Astrocyte of the hippocampus (primary cell): ENCODE measurements around the gene DGKD.
"Not testable (repeated sequence)": the region's sequence is repeated elsewhere in the genome, so short reads cannot be mapped to it uniquely, and the experiment has no call there.

Experiments
- DNase-seq: peaks from one replicate; pipeline ENCODE4 v3.0.0; 2011; ENCODE audit warnings: low read depth, low spot score

The DGKD gene

GRCh38 chr2:233361297-233361696, 7.0 kb downstream of the DGKD start:
- DNase-seq, result no peak

GRCh38 chr2:233362742-233363141, 8.4 kb downstream of the DGKD start:
- no peak for DNase-seq

DNA sequence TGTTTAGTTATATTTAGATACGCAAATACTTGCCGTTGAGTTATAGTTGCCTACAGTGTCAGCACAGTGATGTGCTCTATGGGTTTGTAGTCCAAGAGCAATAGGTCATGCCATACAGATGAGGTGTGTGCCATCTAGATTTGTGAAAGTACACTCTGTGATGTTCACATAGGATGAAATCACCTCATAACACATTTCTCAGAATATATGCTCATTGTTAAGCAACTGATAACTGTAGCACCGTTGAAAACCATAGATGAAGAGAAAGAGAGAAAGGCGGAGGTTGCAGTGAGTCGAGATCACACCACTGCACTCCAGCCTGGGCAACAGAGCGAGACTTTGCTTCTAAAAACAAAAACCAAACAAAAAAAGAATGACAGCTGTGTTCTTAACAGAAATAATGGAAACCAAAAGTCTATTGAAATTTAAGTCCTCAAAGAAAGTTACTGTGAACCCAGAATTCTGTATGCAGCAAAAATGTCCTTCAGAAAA, 9.5 kb downstream of the DGKD start:
- DNase-seq, result no peak

DNA sequence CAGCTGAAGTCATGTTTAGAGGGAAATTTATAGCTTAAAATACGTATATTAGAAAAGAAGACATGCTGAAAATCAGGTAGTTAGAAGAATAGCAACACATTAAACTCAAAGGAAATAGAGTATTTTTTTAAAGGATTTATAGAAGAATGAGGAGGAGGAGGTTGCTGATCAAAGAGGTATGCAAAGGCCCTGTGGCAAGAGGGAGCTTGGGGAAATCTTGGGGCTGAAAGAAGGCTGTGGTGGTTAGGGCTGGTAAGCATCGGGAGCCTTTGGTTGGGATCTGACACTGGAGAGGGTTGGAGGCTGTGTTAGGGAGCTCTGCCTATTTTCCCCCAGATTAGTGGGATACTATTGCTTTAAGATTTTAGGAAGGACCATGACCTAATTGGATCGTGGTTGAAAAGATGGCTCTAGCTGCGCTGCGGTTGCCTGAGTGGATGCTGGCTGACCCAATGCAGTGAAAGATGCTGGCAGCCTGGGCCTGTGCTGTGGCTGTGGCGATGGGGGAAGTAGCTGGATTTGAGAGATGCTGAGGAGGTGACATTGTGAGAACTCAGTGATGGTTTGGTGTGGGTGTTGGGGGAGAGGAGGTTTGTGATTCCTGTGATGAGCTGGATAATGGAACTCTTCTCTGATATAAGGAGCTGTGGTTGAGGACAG, 11.7 kb downstream of the DGKD start:
- DNase-seq, result no peak

GRCh38 chr2:233367586-233367985, 13.3 kb downstream of the DGKD start:
- DNase-seq, result no peak

DNA sequence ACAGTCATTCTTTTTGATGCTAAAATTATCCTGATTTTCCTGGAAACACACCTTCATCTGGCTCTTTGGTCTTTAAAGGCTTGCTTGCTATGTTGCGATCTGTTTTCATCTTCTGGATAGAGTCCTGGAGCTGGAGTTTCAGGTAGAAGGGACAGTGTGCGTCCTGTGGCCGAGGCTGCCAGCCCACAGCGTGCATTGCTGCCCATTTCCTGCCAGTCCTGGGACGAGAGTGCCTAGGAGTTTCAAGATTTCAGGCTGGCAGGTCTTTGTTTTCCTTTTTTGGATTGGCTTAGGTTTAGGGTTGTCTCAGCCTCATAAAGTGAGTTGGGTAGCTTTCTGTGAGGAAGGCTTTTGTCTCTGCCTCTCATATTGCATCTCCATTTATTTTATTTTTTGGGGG, 14.5 kb downstream of the DGKD start:
- DNase-seq, result no peak

DNA sequence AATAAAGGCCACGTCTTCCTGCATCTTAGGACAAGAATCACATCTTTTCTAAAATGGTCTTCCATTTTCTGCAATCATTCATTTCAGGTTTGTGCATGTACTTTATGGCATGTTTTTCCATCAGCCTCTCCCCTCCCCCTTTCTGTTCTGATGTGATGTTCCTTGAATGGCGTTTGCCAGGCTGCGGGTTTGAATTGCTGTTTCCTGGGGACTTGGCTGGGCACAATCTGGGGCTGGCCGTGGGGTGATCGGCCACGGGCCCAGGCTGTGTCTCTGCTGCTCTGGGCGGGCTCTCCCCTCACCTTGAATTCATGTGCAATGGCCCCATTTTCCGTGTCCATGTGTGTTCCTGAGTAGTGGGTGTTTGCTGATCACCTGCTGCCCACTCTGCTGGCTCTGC, 15.2 kb downstream of the DGKD start:
- DNase-seq, result no peak

GRCh38 chr2:233369897-233370685, 15.8 kb downstream of the DGKD start:
- DNase-seq, result no peak

GRCh38 chr2:233371641-233372040, 17.3 kb downstream of the DGKD start:
- DNase-seq, result no peak

- no peak for DNase-seq
These were observed 18.6 kb downstream of the DGKD start for GRCh38 chr2:233372855-233373254.

DNA sequence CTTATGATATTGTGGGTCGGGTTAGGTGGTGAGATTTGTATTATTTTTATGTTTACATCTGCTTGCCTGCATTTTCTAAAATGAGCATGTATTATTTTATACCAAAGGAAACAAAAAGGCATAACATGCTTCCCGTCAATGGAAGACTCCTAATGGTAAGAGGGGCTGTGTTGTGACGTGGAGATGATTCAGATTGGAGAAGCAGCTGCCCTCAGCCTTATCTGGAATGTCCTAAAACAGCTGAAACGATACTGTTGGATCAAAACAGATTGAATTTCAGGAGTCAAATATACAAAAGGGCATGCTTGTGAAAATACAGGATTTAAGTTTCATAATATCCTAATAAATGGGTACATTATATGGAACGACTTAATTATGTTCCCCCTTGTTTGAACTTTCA, 19.0 kb downstream of the DGKD start:
- DNase-seq, result no peak

- DNase-seq, result not testable (repeated sequence)
These were observed 20.5 kb downstream of the DGKD start for GRCh38 chr2:233374776-233375175.

DNA sequence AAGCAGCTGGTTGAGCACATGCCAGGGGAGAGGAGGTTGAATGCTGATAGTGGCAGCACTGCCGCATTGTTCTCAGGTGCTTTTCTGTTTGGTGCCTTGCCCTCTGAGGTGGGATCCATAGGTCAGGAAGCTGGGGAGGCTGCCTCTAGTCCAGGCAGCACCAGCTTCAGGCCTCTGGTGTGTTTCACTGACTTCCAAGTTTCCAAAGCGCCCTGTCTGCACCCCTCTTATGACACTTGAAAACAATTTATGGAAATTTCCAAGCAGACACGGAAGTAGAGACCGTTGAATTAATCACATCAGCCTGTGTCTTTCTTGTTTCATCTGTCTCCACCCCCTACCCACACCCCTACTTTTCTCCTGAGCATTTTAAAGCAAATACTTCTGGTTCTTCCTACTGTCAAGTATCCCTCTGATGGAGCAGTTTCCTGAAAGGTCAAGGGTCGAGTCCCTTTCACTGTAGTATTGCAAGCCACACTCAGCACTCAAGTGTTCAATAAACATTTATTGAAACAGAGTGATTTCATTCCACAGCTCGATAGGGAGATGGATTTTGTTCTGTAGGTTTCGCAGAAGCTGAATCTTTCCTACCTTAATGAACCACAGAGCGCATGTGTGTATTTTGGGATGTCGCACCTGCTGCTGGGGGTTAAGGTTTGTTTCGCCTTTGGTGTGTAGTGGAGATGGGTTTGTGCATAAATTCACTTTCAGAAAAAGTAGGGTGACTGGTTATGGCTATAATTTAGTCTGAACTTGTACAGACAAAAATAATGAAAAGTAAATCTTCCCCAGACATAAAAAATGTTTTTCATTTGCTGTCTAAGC, 21.4 kb downstream of the DGKD start:
- DNase-seq, result no peak

DNA sequence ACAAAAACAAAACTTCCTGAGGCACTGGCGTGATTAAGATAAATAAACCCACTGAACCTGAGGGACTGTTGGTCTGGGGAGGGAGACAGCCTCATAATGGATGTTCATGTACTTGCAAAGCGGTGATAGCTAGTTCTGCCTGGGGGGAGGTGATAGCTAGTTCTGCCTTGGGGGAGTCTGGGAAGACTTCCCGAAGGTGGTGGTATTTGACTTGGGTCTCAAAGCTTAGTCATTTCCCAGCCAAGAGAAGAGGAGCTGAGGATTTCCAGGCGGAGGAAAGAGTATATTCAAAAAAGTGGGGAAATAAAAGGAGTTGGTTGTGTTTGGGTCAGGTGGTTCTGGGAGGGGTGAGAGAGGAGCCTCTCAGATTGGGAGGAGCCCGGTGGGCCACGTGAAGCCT, 24.7 kb downstream of the DGKD start:
- no peak for DNase-seq

DNA sequence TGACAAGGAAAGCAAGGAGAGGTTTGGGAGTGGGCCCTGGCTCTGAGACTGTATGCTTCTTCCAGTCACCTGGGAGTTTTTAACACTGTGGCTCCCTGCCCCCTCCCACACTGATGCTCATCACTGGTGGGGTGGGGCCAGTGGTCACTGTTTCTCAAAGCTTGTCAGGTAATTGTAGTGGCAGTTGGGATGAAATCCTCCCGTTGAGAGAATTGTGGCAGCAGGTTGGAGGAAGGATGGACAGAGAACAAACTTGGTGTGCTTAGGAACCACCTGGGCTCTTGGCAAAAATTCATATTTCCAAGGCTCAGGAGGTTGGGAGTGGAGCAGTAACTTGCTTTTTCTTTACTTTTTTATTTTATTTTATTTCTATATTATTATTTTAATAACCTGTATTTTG, 25.1 kb downstream of the DGKD start:
- no peak for DNase-seq

- peak; percentile 38 for DNase-seq
These were observed 26.0 kb downstream of the DGKD start for GRCh38 chr2:233380132-233380895.

- DNase-seq, result no peak
These were observed 26.8 kb downstream of the DGKD start for GRCh38 chr2:233380995-233381637.

DNA sequence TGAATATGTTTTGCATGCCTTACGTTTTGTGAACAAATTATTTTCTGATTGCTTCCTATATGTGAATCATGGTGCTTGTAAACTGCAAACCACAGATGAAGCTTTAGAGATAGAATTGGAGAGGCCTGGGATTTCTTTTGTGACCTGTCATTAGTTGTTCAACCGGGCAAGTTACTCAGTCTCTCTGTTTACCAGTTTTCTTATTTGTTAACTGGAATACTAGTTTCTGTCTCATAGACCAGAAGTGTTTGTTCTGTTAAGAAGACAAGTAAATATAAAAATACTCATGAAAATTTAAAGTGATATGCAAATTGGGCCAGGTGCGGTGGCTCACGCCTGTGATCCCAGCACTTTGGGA, 27.3 kb downstream of the DGKD start:
- DNase-seq, result no peak

DNA sequence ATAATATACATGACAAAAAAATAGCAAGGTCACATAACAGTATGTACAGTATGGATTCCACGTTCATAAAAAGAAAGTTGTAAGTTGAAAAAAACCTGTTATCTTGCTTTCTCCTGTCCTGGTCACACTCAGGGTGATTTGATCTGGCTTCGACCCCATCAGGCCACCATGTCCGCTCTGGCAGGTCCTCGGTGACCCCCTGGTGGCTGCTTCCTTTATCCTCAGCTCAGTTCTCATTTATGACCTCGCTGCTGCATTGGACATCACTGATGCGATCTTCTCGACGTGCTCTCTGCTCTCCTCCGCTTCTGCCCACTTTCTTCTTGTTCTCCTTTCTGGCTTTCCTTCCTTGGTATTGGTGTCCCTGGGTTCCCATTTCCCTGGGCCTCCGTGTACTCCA, 29.7 kb downstream of the DGKD start:
- DNase-seq, result no peak

- DNase-seq, result no peak
These were observed 30.7 kb downstream of the DGKD start for GRCh38 chr2:233384811-233385488.
